ENCODE data around the gene ZDHHC7.
A peak's percentile ranks its signal among the peaks of the same experiment; 100 is the strongest.
"Not testable (repeated sequence)": the region's sequence is repeated elsewhere in the genome, so short reads cannot be mapped to it uniquely, and the experiment has no call there.

Gene ZDHHC7

DNA sequence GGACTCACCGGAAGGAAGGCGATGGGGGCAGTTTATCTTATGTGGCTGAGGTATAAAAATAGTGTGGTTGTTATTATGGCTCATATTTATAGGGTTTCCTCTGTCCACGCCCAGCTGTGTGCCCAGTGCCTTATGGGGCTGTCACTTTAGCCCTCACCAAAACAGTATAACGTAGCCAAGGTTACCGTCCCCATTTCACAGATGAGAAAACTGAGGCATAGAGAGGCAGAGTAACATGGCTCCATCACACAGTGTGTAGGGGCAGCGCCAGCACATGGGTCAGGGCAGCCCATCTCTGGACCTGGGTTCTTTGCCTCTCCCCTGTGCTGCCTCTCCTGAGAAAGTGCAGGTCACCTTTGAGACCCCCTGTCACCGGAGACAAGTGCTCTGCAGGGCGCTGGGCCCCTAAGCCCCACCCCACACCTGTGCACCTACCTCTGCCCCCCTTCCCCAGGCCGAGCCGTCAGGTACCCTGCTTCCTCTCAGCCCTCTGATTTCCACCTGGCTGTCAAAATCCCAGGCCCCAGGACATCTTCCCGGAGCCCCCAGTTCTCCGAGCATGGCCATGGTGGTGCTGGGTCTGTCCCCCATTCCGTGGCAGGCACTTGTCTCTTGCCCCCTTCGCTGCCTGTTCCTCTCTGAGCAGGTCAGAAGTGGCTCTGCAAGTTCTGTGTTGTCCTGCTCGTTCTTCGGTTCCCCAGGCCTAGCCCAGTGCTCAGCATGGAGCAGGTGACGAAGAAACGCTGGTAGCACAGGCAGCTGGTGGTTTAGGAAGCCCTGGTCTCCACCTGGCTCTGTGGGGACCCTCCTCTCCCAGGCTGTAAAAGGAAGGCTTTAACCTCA lies 23.5 kb upstream of the ZDHHC7 start:
- TF ChIP-seq, protein P1, sequence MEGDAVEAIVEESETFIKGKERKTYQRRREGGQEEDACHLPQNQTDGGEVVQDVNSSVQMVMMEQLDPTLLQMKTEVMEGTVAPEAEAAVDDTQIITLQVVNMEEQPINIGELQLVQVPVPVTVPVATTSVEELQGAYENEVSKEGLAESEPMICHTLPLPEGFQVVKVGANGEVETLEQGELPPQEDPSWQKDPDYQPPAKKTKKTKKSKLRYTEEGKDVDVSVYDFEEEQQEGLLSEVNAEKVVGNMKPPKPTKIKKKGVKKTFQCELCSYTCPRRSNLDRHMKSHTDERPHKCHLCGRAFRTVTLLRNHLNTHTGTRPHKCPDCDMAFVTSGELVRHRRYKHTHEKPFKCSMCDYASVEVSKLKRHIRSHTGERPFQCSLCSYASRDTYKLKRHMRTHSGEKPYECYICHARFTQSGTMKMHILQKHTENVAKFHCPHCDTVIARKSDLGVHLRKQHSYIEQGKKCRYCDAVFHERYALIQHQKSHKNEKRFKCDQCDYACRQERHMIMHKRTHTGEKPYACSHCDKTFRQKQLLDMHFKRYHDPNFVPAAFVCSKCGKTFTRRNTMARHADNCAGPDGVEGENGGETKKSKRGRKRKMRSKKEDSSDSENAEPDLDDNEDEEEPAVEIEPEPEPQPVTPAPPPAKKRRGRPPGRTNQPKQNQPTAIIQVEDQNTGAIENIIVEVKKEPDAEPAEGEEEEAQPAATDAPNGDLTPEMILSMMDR (IDR thresholded peaks at IDR 0.05): no peak
- Histone ChIP-seq H3K4me3 (no peak overlapping the region), H3K27ac (no peak overlapping the region)
- DNase-seq (ENCODE audit: low spot score): no peak

- Histone ChIP-seq H3K27ac (no peak overlapping the region), H3K4me3 (no peak overlapping the region)
- DNase-seq (ENCODE audit: low spot score): no peak
- TF ChIP-seq, protein P1 (IDR thresholded peaks at IDR 0.05): no peak
Measured at GRCh38 chr16:85033171-85033570, 21.8 kb upstream of the ZDHHC7 start.

GRCh38 chr16:85032187-85032586 lies 20.9 kb upstream of the ZDHHC7 start:
- not testable (repeated sequence) for H3K4me3 ChIP-seq; DNase-seq (ENCODE audit: low spot score); H3K27ac ChIP-seq

DNA sequence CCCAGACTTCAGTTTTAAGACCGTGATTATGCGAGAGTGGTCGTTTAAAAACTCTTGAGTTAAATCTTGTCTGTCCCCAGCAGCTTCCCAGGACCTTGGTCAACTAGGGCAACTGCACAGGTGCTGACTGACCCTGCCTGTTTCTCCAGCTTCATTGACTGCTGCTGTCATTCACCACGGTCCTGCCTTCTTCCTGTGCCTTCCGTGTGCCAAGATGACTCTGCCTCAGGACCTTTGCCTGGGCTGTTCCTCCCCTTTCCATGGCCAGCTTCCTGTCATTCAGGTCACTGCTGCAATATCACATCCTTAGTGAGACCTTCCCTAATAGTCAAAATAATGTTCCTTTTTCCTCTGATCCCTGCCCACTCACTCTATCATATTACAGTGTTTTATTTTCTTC lies 20.1 kb upstream of the ZDHHC7 start:
- Histone ChIP-seq H3K4me3 (no peak overlapping the region), H3K27ac (no peak overlapping the region)
- no peak for DNase-seq (ENCODE audit: low spot score)
- TF ChIP-seq, protein P1 (IDR thresholded peaks at IDR 0.05): no peak

DNA sequence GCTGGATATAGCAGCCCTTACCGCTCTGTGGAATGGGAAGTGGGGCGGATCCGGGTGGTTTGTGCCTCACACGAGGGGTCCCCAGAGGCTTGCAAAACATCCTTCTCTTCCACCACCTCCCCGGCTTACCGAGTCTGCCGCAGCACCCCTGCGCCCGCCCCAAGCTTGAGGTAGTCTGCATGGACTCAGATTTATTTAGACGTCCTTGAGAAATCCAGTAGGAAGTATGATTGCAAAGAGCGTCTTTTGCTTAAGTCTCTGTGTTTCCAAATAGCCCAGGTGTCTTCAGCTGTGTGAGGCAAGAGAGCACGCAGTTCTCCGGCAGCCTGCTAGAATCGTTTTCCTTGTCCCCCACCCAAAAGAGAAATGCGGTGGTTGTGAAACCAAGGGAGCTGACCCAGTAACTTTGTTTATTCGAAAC lies 18.7 kb upstream of the ZDHHC7 start:
- DNase-seq (ENCODE audit: low spot score): no peak
- TF ChIP-seq, protein P1 (IDR thresholded peaks at IDR 0.05): no peak
- H3K27ac ChIP-seq: no peak overlapping the region
- H3K4me3 ChIP-seq: no peak overlapping the region

- peak overlapping the region in 1 of 2 donors; percentile 90 for H3K27ac ChIP-seq
- DNase-seq (ENCODE audit: low spot score): no peak
- TF ChIP-seq, protein P1 (IDR thresholded peaks at IDR 0.05): no peak
- peak overlapping the region; percentile 99 for H3K4me3 ChIP-seq
Measured at GRCh38 chr16:85029408-85029784, 18.1 kb upstream of the ZDHHC7 start.

DNA sequence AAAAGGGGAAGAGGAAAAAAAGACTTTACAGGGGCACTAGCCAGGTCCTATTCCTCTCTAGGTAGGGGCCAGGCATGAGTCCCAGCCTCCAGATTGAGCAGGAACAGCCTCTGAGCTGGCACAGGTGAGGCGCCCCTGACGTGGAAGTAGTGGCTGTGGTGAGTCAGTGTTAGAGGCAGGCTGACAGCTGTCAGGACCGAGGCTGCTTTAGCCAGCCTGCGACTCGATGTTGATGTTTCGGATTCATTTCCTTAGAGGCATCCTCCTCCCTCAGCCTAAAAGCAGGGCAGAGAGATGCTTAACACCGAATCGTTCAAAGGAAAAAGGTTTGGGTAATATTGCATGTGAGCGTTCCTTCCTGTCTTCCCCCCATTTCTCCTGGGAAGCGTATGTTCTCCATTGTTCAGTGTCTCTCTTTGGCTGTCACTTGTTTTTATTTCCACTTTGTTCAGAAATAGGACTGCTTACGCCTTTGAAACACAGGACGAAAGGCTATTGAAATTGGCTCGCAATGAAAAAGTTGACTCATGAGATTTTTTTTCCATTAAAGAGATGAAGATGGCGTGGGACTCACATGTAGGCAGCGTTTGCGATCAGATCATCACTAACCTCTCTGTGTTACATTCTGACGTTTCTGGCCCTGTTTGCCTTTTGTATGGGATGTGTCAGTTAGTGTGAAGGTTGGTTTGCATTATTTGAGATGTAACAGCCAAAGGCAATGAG lies 17.5 kb upstream of the ZDHHC7 start:
- Histone ChIP-seq H3K27ac (peak overlapping the region; percentile 29 to 90), H3K4me3 (peak overlapping the region; percentile 99)
- no peak for DNase-seq (ENCODE audit: low spot score)
- TF ChIP-seq, protein P1 (IDR thresholded peaks at IDR 0.05): no peak

Measured in coronary artery (tissue), 2 donors.